GM10266 (cell line): ENCODE measurements around the gene LRRC9.
"Not testable (repeated sequence)": the region's sequence is repeated elsewhere in the genome, so short reads cannot be mapped to it uniquely, and the experiment has no call there.

Experiments
- DNase-seq: peaks from one replicate; pipeline ENCODE4 v3.0.0; 2012; ENCODE audit errors: extremely low spot score
- CTCF ChIP-seq: IDR thresholded peaks from 2 replicates; pipeline ENCODE4 v1.5.1; 2012; ENCODE audit warnings: mild to moderate bottlenecking, low read depth; ENCODE audit not compliant: control insufficient read depth, insufficient read depth; ENCODE audit errors: missing control alignments

Gene LRRC9

GRCh38 chr14:60095781-60096450 is 176.0 kb downstream of the LRRC9 start:
- DNase-seq = no peak

DNA sequence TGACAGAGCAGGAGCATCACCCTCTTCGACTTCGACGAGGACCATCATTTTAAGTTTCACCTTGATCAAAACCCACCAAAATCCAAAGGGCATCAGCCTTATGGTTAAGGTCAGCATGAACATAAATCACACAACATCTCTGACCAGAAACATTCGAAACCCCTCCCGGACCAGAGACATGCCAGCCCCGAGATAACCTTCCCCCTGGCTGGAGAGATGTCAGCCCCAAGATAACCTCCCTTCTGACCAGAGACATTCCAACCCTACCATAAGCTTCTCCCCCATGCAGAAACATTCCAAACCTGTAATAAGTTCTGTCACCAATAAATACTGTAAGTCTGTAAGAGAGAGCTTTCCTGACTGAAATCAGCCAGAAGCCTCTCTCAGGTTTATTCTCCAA is 178.0 kb downstream of the LRRC9 start:
- no peak for DNase-seq
- TF ChIP-seq CTCF = no peak

More at GRCh38 chr14:60095781-60096450, 176.0 kb downstream of the LRRC9 start:
- no peak for TF ChIP-seq CTCF

DNA sequence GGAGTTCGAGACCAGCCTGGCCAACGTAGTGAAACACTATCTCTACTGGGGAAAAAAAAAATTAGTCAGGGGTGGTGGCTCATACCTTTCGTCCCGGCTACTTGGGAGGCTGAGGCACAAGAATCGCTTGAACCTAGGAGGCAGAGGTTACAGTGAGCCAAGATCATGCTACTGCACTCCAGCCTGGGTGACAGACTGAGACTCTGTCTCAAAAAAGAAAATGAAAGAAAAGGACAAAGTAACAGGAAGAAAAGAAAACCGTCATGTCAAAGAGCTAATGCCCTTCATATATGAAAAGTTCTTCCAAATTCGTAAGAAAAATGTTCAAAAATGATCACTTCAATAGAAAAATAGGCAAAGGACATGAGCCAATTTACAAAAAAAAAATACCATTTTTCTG is 179.9 kb downstream of the LRRC9 start:
- not testable (repeated sequence) for DNase-seq

- no peak for TF ChIP-seq CTCF
- no peak for DNase-seq
Observed at GRCh38 chr14:60101786-60102185, 181.8 kb downstream of the LRRC9 start.

- no peak for DNase-seq
- no peak for TF ChIP-seq CTCF
Observed at GRCh38 chr14:60102389-60102788, 182.4 kb downstream of the LRRC9 start.

DNA sequence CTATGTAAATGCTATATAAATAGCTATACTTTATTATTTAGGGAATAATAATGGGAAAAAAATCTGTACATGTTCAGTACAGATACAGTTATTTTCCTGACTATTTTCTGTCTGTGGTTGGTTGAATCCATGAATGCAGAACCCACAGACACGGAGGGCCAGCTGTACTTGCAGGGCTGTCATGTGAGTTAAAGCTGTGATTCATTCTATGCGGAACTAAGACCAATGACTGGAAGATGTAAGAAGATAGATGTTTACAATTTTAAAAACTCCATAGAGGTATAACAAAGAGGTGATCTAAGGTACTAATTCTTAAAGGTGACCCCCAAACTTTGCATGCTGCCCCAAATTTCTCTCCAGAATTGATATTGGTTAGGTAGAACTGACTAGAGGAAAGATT is 186.4 kb downstream of the LRRC9 start:
- no peak for TF ChIP-seq CTCF
- no peak for DNase-seq

GRCh38 chr14:60107477-60107876 is 187.5 kb downstream of the LRRC9 start:
- DNase-seq = no peak
- TF ChIP-seq CTCF = no peak

DNA sequence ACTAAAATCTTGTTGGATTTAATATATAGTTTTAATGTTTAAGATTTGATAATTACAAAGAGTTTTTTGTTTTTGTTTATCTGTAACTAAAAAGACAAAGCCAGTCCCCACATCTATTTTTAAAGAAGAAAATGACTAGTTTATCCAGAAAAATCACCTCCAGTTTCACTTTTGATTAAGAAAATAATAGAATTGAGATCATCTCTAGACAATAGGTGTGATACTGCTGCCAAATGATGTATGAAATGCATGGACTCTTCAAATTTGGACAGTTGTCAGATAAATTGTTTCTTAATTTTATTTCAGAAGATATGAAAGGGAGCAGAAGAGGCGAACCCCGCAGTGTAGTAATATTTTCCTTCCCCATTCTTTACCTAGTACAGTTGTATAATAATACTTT is 191.8 kb downstream of the LRRC9 start:
- TF ChIP-seq CTCF = no peak
- no peak for DNase-seq
